ENCODE measurements around the gene RNF224. TPM values are rescaled to one million over a fixed set of nuclear protein-coding genes. Genes with fewer than 3 reads are reported as not detected.

Gene RNF224
- total RNA-seq, 1 experiment from 2014 or later, result 0.30 TPM

DNA sequence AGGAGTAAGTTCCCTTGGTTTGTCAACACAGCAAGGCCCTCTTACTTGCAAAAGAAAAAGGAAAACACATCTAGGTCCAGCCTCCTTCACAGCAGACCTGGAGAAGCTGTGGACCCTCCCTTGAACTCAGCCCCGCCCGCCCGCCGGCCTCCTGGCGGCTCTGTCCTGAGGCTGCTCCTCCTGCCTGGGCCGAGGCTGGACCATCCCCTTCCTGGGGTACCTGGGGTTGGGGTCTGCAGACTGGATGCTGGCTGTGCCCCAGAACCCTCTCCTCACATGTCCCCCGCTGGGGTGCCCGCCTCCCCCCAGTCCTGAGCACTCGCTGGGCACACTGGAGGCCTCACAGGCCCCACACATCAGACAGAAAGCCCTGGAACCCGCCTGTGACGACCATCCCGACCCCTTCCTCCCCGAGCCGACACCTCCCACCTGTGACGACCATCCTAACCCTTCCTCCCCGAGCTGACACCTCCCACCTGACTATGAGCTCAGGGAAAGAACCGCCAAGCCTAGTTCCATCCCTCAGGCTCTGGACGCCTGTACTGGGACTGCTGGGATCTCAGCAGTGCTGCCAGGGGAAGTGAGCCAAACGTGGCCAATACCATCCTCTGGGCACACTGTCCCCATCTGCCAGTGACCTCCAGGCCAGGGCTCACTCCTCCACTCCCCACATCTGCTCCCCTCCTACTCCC, 48.2 kb upstream of the RNF224 start:
- Histone ChIP-seq H3K27me3 (ENCODE audit: insufficient read depth, low read length) (no peaks in the 10 kb centered on the region), H3K36me3 (ENCODE audit: control insufficient read depth in 1 of 2, insufficient read depth in 2 of 2, low read length in 2 of 2) (peaks cover 0 to 3% of the 10 kb centered on the region in 2 experiments; a peak in 2 of 4 replicates), H4K20me1 (ENCODE audit: insufficient read depth) (no peaks in the 10 kb centered on the region), H3K79me2 (ENCODE audit: insufficient read depth, low read length) (no peaks in the 10 kb centered on the region; the same call in 1 of the 2 replicates), H3K9me3 (ENCODE audit: control insufficient read depth in 1 of 2, insufficient read depth in 1 of 2, low read depth in 1 of 2, low read length in 2 of 2) (no peaks in the 10 kb centered on the region), H2AFZ (ENCODE audit: low read depth, low read length, poor library complexity, severe bottlenecking) (no peak overlapping the region), H3K4me3 (replicated peaks in 1 of 2; ENCODE audit: low read depth in 1 of 2, low read length in 2 of 2) (no peak overlapping the region), H3K4me1 (ENCODE audit: control insufficient read depth in 1 of 2, insufficient read depth in 2 of 2, low read length in 2 of 2) (peaks cover 0 to 15% of the 10 kb centered on the region in 2 experiments; a peak in 2 of 4 replicates), H3K4me2 (ENCODE audit: low read length) (no peak overlapping the region), H3K9me2 (ENCODE audit: insufficient read depth) (no peaks in the 10 kb centered on the region), H3K27ac (ENCODE audit: low read depth, low read length) (no peak overlapping the region), H3K9ac (ENCODE audit: low read length) (no peak overlapping the region)
- CTCF ChIA-PET, result interaction anchor here (0.6 kb wide), 1 partner anchor 28 kb away, joined by 5 read pairs; no protein-coding TSS in a partner anchor
- TF ChIP-seq CBX3 (IDR thresholded peaks at IDR 0.05; ENCODE audit: low read depth) (no peak), JUND (IDR thresholded peaks at IDR 0.05) (no peak), SRF (IDR thresholded peaks at IDR 0.05; ENCODE audit: low read depth) (no peak), EGR1 (IDR thresholded peaks at IDR 0.05; ENCODE audit: low read depth) (no peak), TCF7L2 (IDR thresholded peaks at IDR 0.05; ENCODE audit: borderline replicate concordance, extremely low read depth, insufficient read depth, insufficient read length) (no peak), EZH2 (IDR thresholded peaks at IDR 0.05) (no peak)
- TF ChIP-seq, protein P1, sequence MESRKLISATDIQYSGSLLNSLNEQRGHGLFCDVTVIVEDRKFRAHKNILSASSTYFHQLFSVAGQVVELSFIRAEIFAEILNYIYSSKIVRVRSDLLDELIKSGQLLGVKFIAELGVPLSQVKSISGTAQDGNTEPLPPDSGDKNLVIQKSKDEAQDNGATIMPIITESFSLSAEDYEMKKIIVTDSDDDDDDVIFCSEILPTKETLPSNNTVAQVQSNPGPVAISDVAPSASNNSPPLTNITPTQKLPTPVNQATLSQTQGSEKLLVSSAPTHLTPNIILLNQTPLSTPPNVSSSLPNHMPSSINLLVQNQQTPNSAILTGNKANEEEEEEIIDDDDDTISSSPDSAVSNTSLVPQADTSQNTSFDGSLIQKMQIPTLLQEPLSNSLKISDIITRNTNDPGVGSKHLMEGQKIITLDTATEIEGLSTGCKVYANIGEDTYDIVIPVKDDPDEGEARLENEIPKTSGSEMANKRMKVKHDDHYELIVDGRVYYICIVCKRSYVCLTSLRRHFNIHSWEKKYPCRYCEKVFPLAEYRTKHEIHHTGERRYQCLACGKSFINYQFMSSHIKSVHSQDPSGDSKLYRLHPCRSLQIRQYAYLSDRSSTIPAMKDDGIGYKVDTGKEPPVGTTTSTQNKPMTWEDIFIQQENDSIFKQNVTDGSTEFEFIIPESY (IDR thresholded peaks at IDR 0.05; ENCODE audit: extremely low read depth, insufficient replicate concordance, low read length), result no peak
- intact Hi-C loops (cut with micrococcal nuclease), result no loop called here
- RAD21 ChIA-PET (ENCODE audit: low non-redundant PET in 1 of 2, low total read pairs in 2 of 2, uncharacterized antibody in 2 of 2, unreplicated experiment in 2 of 2), result no interaction called here
- BruUV-seq (replicated peaks), result no TSS peak
- ATAC-seq (no peak), DNase-seq (ENCODE audit: low read depth, low spot score) (no peak)
- POLR2A ChIA-PET, result no interaction called here

Data from HCT116 (cell line).